Prostate gland (tissue), 2 donors: Measurements from ENCODE around the gene RER1. TPM values are rescaled to one million over a fixed set of nuclear protein-coding genes. Genes with fewer than 3 reads are reported as not detected.

ENCODE experiments used
- DNase-seq: peaks from one replicate; pipeline ENCODE4 v3.0.0-alpha.2; 2019; ENCODE audit warnings: low spot score
- H3K27ac ChIP-seq, 2 donors: fragments of 200-600 bp; sonication (generic); 2 replicates each; pipeline ENCODE4 v1.5.1; 2017 to 2019
- H3K27me3 ChIP-seq: fragments of 200-600 bp; sonication (generic); replicated peaks from 2 replicates; pipeline ENCODE4 v1.5.1; 2019; ENCODE audit not compliant: insufficient read depth
- H3K36me3 ChIP-seq, 2 donors: fragments of 200-600 bp; sonication (generic); 1 replicate in 1 of 2; 2 replicates in 1 of 2; pipeline versions ENCODE4 v1.5.1 to v1.8.1; 2017 to 2019
- H3K4me1 ChIP-seq: fragments of 200-600 bp; sonication (generic); replicated peaks from 2 replicates; pipeline ENCODE4 v1.5.1; 2019
- H3K4me3 ChIP-seq, 2 donors: fragments of 200-600 bp; sonication (generic); 2 replicates each; pipeline ENCODE4 v1.5.1; 2017 to 2019
- H3K9me3 ChIP-seq: fragments of 200-600 bp; sonication (generic); 2 replicates; pipeline ENCODE4 v1.5.1; 2017
- POLR2A ChIP-seq: fragments of 450-650 bp; IDR thresholded peaks from one replicate; pipeline ENCODE4 v1.6.1; 2016; ENCODE audit warnings: antibody characterized with exemption, mild to moderate bottlenecking
- POLR2AphosphoS5 ChIP-seq: sonication (generic); formaldehyde crosslinking; IDR thresholded peaks from one replicate; pipeline ENCODE4 v1.6.1; 2017; ENCODE audit warnings: antibody characterized with exemption
- WGBS: methylation state at CpG from one replicate; pipeline ENCODE4 v1.1.5; 2018; 5-methylcytosine and 5-hydroxymethylcytosine counted together
- intact Hi-C: fragments of 100-400 bp; cut with DNase I; formaldehyde crosslinking; loops from one replicate; pipeline ENCODE4 v1.14.2; 2022
- total RNA-seq, 2 donors: library from RNA; depleted of rRNA; stranded (reverse); fragments of >200 nt; gene quantifications; one replicate each; pipeline ENCODE4 v1.1.0, GENCODE V29; 2016
- TF ChIP-seq, protein P1 (sequence below), 4 experiments: fragments of 200-600 bp in 2 of 4; fragments of 450-650 bp in 2 of 4; sonication (generic) in 2 of 4; IDR thresholded peaks; 1 replicate in 3 of 4; 2 replicates in 1 of 4; pipeline ENCODE4 v1.5.1; 2016 to 2019; ENCODE audit warnings: antibody characterized with exemption in 4 of 4, mild to moderate bottlenecking in 2 of 4, moderate library complexity in 2 of 4

RER1 gene
- total RNA-seq, 2 donors from 2014 or later: 86.1 to 97.0 TPM

DNA sequence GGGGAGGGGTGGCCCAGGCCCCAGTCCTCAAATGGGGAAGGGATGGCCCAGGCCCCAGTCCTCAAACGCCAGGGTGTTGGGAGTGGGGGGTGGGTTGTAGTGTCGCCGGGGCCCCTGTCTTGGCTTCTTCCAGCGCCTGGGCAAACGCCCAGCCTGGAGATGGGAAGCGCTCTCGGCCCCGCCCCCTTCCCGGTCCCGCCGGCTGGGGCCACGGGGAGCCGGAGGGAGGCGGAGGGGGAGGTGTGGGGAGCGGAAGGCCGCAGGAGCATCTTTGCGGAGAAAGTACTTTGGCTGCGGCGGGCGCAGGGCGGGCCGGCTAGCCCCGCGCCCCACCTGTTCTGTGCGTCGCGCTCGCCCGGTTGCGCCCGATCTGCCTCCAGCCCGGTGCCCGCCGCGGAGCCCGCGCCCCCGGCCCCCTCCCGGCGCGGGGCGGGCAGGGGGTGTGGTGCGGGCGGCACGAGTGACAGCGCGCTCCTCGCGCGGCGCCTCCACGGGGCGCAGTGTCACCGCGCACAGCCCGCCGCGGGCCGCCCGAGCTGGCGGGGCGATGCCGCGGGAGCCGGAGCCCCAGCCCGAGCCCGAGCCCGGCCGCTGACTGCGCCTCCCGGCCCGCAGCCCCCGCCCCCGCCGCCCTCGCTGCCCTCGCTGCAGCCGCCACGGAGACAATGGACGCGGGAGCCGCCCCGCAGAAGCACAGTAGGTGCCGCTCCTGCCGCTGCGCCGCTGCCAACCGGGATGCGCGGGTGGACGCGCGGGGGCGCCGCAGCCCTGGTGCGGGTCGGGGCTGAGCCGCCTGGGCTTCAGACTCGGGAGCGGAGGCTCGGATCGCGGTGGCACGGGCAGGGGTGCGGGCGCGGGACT lies 51.9 kb downstream of the RER1 start:
- TF ChIP-seq POLR2A (no peak), POLR2AphosphoS5 (no peak)
- TF ChIP-seq, protein P1, sequence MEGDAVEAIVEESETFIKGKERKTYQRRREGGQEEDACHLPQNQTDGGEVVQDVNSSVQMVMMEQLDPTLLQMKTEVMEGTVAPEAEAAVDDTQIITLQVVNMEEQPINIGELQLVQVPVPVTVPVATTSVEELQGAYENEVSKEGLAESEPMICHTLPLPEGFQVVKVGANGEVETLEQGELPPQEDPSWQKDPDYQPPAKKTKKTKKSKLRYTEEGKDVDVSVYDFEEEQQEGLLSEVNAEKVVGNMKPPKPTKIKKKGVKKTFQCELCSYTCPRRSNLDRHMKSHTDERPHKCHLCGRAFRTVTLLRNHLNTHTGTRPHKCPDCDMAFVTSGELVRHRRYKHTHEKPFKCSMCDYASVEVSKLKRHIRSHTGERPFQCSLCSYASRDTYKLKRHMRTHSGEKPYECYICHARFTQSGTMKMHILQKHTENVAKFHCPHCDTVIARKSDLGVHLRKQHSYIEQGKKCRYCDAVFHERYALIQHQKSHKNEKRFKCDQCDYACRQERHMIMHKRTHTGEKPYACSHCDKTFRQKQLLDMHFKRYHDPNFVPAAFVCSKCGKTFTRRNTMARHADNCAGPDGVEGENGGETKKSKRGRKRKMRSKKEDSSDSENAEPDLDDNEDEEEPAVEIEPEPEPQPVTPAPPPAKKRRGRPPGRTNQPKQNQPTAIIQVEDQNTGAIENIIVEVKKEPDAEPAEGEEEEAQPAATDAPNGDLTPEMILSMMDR (IDR thresholded peaks at IDR 0.05): no peak
- H3K4me3 ChIP-seq: peak overlapping the region in 1 of 2 donors; percentile 1
- no peak for DNase-seq

DNA sequence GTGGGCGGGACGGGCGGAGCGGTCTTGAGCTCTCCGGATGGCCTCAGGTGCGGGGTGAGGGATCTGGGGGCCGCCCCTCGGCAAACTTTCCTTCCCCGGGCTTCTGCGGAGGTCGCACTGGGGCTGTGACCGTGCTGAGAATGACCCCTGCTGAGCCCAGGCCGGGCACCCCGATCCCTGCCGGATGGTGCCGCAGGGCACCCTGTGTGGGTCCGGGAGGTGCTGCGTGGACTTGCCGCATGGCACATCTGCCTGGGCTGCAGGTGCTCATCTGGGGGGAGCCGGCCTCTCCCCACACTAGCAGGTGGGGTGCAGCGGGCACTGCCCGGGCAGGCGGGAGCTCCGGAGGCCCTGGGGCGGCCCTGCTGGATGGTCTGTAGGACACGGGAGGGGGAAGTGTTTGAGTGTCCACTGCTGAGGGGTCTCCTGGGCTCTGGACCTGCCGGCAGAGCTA lies 52.5 kb downstream of the RER1 start:
- 64% methylated on average over 18 of the region's 27 CpGs for WGBS
- TF ChIP-seq POLR2AphosphoS5 (no peak), POLR2A (no peak)
- TF ChIP-seq, protein P1 (IDR thresholded peaks at IDR 0.05): no peak
- Histone ChIP-seq H3K4me3 (no peak overlapping the region), H3K27me3 (no peaks in the 10 kb centered on the region), H3K9me3 (no peaks in the 10 kb centered on the region), H3K27ac (no peak overlapping the region), H3K4me1 (no peaks in the 10 kb centered on the region), H3K36me3 (no peaks in the 10 kb centered on the region)
- intact Hi-C loops: no loop called here
- DNase-seq: no peak

More for the DNA sequence above, 51.9 kb downstream of the RER1 start:
- WGBS: 2% methylated on average over 42 of the region's 107 CpGs
- intact Hi-C loops: no loop called here
- no peaks in the 10 kb centered on the region for H3K9me3 ChIP-seq
- no peaks in the 10 kb centered on the region for H3K4me1 ChIP-seq
- no peaks in the 10 kb centered on the region for H3K27me3 ChIP-seq
- H3K27ac ChIP-seq: no peak overlapping the region
- H3K36me3 ChIP-seq: no peaks in the 10 kb centered on the region

DNA sequence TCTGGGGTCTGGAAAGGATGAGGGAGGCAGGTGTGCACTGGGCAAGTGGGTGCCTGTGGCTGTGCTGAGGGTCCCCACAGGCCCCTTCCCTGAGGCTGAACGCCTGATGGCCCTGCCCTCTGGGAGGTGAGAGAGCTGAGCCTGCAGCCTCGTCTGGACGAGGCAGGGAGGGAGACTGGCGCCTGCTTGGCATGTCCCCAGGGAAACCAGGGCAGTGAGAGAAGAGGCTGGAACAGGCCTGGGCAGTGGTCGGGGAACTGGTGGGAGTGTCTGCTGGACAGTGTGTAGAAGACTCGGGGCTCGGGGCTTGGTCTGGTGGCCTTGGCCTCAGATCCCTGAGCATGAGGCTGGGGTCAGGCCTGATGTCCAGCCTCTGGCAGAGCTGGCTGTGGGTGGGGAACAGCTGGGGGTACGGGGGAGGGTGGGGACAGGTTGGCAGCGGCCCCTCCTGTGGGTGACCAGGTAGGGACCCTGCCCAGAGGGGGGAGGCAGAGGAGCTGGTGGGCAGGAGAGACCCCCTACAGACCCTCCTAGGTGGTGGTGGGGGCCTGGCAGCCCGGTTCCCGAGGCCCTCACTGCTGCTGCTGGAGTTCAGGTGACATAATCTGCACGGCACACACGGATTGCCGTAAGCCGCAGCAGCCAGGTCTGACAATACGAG lies 53.7 kb downstream of the RER1 start:
- TF ChIP-seq POLR2A (no peak), POLR2AphosphoS5 (no peak)
- TF ChIP-seq, protein P1 (IDR thresholded peaks at IDR 0.05): no peak
- Histone ChIP-seq H3K4me1 (no peaks in the 10 kb centered on the region), H3K9me3 (no peaks in the 10 kb centered on the region), H3K36me3 (no peaks in the 10 kb centered on the region), H3K4me3 (no peak overlapping the region), H3K27me3 (no peaks in the 10 kb centered on the region), H3K27ac (no peak overlapping the region)
- intact Hi-C loops: no loop called here
- WGBS: 81% methylated on average over 16 of the region's 16 CpGs
- DNase-seq: no peak

DNA sequence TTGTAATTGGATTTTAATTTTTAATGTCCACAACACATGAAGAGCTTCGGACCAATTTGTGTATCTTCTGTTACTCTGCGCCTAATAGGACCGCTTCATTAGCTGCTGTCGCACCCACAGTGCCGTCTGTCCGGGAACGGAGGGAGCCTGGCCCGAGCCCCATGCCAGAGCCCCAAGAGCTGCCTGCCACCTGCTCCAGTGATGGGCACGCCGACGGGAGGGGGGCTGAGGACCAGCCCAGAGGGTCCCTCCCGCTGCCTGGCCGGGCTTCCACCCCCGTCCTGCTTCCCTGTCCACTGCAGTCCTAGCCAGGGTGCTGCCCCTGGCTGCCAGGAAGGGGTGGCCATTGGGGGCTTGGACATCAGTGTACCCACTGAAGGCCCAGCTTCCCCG lies 54.2 kb downstream of the RER1 start:
- no peak overlapping the region for H3K27ac ChIP-seq
- DNase-seq: no peak
- H3K4me3 ChIP-seq: no peak overlapping the region
- intact Hi-C loops: no loop called here
- H3K36me3 ChIP-seq: no peaks in the 10 kb centered on the region
- no peaks in the 10 kb centered on the region for H3K4me1 ChIP-seq
- no peaks in the 10 kb centered on the region for H3K27me3 ChIP-seq
- WGBS: 84% methylated on average over 15 of the region's 15 CpGs
- no peak for TF ChIP-seq POLR2AphosphoS5
- no peak for TF ChIP-seq POLR2A
- TF ChIP-seq, protein P1 (IDR thresholded peaks at IDR 0.05): no peak
- H3K9me3 ChIP-seq: no peaks in the 10 kb centered on the region
